ENCODE measurements around the gene CATSPER3.

Gene CATSPER3

GRCh38 chr5:135009736-135010501, 42.2 kb downstream of the CATSPER3 start:
- no peak overlapping the region for H3K27ac ChIP-seq (ENCODE audit: low read depth, low read length)
- no peak overlapping the region for H3K4me3 ChIP-seq (ENCODE audit: low read depth in 1 of 2, low read length in 2 of 2)
- H3K27me3 ChIP-seq (ENCODE audit: control insufficient read depth in 1 of 2, insufficient read depth in 2 of 2, low read length in 2 of 2): no peaks in the 10 kb centered on the region
- H3K36me3 ChIP-seq (ENCODE audit: control insufficient read depth in 1 of 2, insufficient read depth in 2 of 2, low read length in 2 of 2): no peaks in the 10 kb centered on the region
- no peak overlapping the region for H3K9ac ChIP-seq (ENCODE audit: low read depth in 1 of 2, low read length in 2 of 2)
- H3K4me1 ChIP-seq (ENCODE audit: control insufficient read depth in 1 of 2, insufficient read depth in 2 of 2, low read length in 2 of 2): no peaks in the 10 kb centered on the region
- no peaks in the 10 kb centered on the region for H3K9me3 ChIP-seq (ENCODE audit: control insufficient read depth in 1 of 2, low read length in 2 of 2)

GRCh38 chr5:135010502-135011354, 43.0 kb downstream of the CATSPER3 start:
- H3K4me1 ChIP-seq (ENCODE audit: control insufficient read depth in 1 of 2, insufficient read depth in 2 of 2, low read length in 2 of 2): no peaks in the 10 kb centered on the region
- H3K27ac ChIP-seq (ENCODE audit: low read depth, low read length): no peak overlapping the region
- no peaks in the 10 kb centered on the region for H3K9me3 ChIP-seq (ENCODE audit: control insufficient read depth in 1 of 2, low read length in 2 of 2)
- H3K4me3 ChIP-seq (ENCODE audit: low read depth in 1 of 2, low read length in 2 of 2): no peak overlapping the region
- no peaks in the 10 kb centered on the region for H3K36me3 ChIP-seq (ENCODE audit: control insufficient read depth in 1 of 2, insufficient read depth in 2 of 2, low read length in 2 of 2)
- H3K27me3 ChIP-seq (ENCODE audit: control insufficient read depth in 1 of 2, insufficient read depth in 2 of 2, low read length in 2 of 2): no peaks in the 10 kb centered on the region
- no peak overlapping the region for H3K9ac ChIP-seq (ENCODE audit: low read depth in 1 of 2, low read length in 2 of 2)

DNA sequence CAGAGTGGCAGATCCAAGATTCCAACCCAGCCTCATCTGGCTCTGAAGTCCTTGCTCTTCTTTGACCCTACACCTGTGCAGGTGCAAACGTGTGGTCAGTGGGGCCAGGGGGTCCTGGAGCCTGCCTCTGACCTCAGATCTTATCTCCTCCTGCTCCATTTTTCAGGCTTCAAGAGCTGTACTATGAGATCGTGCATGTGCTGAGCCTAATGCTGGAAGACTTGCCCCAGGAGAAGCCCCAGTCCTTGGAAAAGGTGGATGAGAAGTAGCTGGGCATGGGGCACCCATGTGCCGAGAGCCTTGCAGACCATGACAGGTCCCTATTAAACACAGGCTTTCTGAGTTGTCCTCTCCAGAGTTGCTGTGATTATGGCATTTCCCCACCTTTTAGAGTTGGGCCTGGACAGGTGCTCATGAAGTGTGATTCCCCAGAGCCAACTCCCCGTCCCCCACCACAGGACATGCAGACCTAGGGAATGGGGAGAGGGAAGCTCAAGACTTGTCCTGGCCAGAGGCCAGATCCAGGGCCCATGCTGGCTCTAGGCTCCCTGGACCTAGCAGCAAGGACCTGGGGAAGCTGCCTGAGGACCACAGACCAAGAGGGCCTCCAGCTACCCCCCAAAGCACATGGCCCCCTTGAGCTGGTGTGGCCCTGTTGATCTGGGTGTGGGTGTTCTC, 43.8 kb downstream of the CATSPER3 start:
- no peak overlapping the region for H3K4me3 ChIP-seq (ENCODE audit: low read depth in 1 of 2, low read length in 2 of 2)
- no peaks in the 10 kb centered on the region for H3K36me3 ChIP-seq (ENCODE audit: control insufficient read depth in 1 of 2, insufficient read depth in 2 of 2, low read length in 2 of 2)
- no peaks in the 10 kb centered on the region for H3K9me3 ChIP-seq (ENCODE audit: control insufficient read depth in 1 of 2, low read length in 2 of 2)
- H3K4me1 ChIP-seq (ENCODE audit: control insufficient read depth in 1 of 2, insufficient read depth in 2 of 2, low read length in 2 of 2): no peaks in the 10 kb centered on the region
- H3K27ac ChIP-seq (ENCODE audit: low read depth, low read length): no peak overlapping the region
- H3K9ac ChIP-seq (ENCODE audit: low read depth in 1 of 2, low read length in 2 of 2): no peak overlapping the region
- H3K27me3 ChIP-seq (ENCODE audit: control insufficient read depth in 1 of 2, insufficient read depth in 2 of 2, low read length in 2 of 2): no peaks in the 10 kb centered on the region

DNA sequence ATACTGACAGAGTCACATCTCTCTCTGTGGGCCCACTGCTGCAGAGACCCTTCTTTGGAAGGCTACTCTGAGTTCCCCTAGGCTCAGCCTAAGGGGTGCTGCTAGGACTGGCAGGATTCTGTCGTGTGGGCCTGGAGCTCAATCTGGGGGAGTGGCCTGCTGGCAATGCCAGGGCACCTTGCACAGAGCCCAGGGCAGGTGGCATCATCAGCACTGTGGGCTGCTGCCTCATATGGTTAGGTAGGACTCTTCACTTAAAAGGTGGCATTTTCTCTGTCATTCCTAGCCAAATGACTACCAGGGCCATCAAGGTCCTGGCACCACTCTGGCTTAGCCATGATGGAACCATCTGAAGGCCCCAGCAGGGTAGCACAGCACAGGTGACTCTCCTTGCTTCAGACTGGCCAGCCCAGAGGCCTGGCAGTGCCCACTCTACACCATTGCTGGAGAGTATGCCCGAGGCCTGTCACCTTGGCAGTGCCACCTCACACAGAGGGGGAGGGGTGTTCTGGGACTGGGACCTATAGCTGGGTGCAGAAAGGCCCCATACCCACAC, 44.4 kb downstream of the CATSPER3 start:
- H3K4me1 ChIP-seq (ENCODE audit: control insufficient read depth in 1 of 2, insufficient read depth in 2 of 2, low read length in 2 of 2): no peaks in the 10 kb centered on the region
- H3K9ac ChIP-seq (ENCODE audit: low read depth in 1 of 2, low read length in 2 of 2): no peak overlapping the region
- no peak overlapping the region for H3K4me3 ChIP-seq (ENCODE audit: low read depth in 1 of 2, low read length in 2 of 2)
- H3K36me3 ChIP-seq (ENCODE audit: control insufficient read depth in 1 of 2, insufficient read depth in 2 of 2, low read length in 2 of 2): no peaks in the 10 kb centered on the region
- H3K27ac ChIP-seq (ENCODE audit: low read depth, low read length): no peak overlapping the region
- no peaks in the 10 kb centered on the region for H3K9me3 ChIP-seq (ENCODE audit: control insufficient read depth in 1 of 2, low read length in 2 of 2)
- no peaks in the 10 kb centered on the region for H3K27me3 ChIP-seq (ENCODE audit: control insufficient read depth in 1 of 2, insufficient read depth in 2 of 2, low read length in 2 of 2)

GRCh38 chr5:135012951-135013391, 45.3 kb downstream of the CATSPER3 start:
- H3K36me3 ChIP-seq (ENCODE audit: control insufficient read depth in 1 of 2, insufficient read depth in 2 of 2, low read length in 2 of 2): no peaks in the 10 kb centered on the region
- no peaks in the 10 kb centered on the region for H3K27me3 ChIP-seq (ENCODE audit: control insufficient read depth in 1 of 2, insufficient read depth in 2 of 2, low read length in 2 of 2)
- no peak overlapping the region for H3K4me3 ChIP-seq (ENCODE audit: low read depth in 1 of 2, low read length in 2 of 2)
- H3K27ac ChIP-seq (ENCODE audit: low read depth, low read length): no peak overlapping the region
- no peaks in the 10 kb centered on the region for H3K4me1 ChIP-seq (ENCODE audit: control insufficient read depth in 1 of 2, insufficient read depth in 2 of 2, low read length in 2 of 2)
- no peaks in the 10 kb centered on the region for H3K9me3 ChIP-seq (ENCODE audit: control insufficient read depth in 1 of 2, low read length in 2 of 2)
- no peak overlapping the region for H3K9ac ChIP-seq (ENCODE audit: low read depth in 1 of 2, low read length in 2 of 2)

GRCh38 chr5:135013445-135013844, 45.7 kb downstream of the CATSPER3 start:
- Histone ChIP-seq H3K36me3 (ENCODE audit: control insufficient read depth in 1 of 2, insufficient read depth in 2 of 2, low read length in 2 of 2) (no peaks in the 10 kb centered on the region), H3K27me3 (ENCODE audit: control insufficient read depth in 1 of 2, insufficient read depth in 2 of 2, low read length in 2 of 2) (no peaks in the 10 kb centered on the region), H3K4me1 (ENCODE audit: control insufficient read depth in 1 of 2, insufficient read depth in 2 of 2, low read length in 2 of 2) (no peaks in the 10 kb centered on the region), H3K27ac (ENCODE audit: low read depth, low read length) (no peak overlapping the region), H3K4me3 (ENCODE audit: low read depth in 1 of 2, low read length in 2 of 2) (no peak overlapping the region), H3K9ac (ENCODE audit: low read depth in 1 of 2, low read length in 2 of 2) (no peak overlapping the region), H3K9me3 (ENCODE audit: control insufficient read depth in 1 of 2, low read length in 2 of 2) (no peaks in the 10 kb centered on the region)

DNA sequence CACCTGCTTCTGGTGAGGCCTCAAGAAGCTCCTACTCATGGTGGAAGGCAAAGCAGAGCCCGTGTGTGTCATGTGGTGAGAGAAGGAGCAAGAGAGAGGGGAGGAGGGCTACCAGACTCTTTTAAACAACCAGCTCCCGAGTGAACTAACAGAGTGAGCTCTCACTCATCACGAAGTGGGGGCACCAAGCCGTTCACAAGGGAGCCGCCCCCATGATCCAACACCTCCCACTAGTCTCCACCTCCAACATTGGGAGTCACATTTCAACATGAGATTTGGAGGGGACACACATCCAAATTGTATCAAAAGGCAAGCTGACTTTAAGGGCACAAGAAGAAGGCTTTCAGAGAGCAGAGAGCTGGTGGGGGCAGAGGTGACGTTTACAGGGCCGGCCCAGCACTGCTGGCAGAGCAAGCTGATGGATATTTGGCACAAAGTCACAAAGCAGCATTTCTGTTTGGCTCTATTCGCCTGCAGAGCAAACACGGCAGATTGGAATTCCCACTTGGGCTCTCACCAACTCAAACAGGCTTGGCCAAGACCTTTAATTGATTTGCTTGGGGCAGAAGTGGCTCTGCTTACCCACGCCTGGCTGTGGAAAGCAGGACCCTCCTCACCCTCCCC, 46.4 kb downstream of the CATSPER3 start:
- peak overlapping the region in 1 of 2 donors; percentile 19 for H3K4me3 ChIP-seq (ENCODE audit: low read depth in 1 of 2, low read length in 2 of 2)
- no peaks in the 10 kb centered on the region for H3K27me3 ChIP-seq (ENCODE audit: control insufficient read depth in 1 of 2, insufficient read depth in 2 of 2, low read length in 2 of 2)
- no peaks in the 10 kb centered on the region for H3K9me3 ChIP-seq (ENCODE audit: control insufficient read depth in 1 of 2, low read length in 2 of 2)
- H3K4me1 ChIP-seq (ENCODE audit: control insufficient read depth in 1 of 2, insufficient read depth in 2 of 2, low read length in 2 of 2): no peaks in the 10 kb centered on the region
- H3K9ac ChIP-seq (ENCODE audit: low read depth in 1 of 2, low read length in 2 of 2): no peak overlapping the region
- no peak overlapping the region for H3K27ac ChIP-seq (ENCODE audit: low read depth, low read length)
- no peaks in the 10 kb centered on the region for H3K36me3 ChIP-seq (ENCODE audit: control insufficient read depth in 1 of 2, insufficient read depth in 2 of 2, low read length in 2 of 2)

GRCh38 chr5:135015942-135016341, 48.2 kb downstream of the CATSPER3 start:
- no peaks in the 10 kb centered on the region for H3K27me3 ChIP-seq (ENCODE audit: control insufficient read depth in 1 of 2, insufficient read depth in 2 of 2, low read length in 2 of 2)
- no peaks in the 10 kb centered on the region for H3K4me1 ChIP-seq (ENCODE audit: control insufficient read depth in 1 of 2, insufficient read depth in 2 of 2, low read length in 2 of 2)
- H3K9me3 ChIP-seq (ENCODE audit: control insufficient read depth in 1 of 2, low read length in 2 of 2): no peaks in the 10 kb centered on the region
- H3K36me3 ChIP-seq (ENCODE audit: control insufficient read depth in 1 of 2, insufficient read depth in 2 of 2, low read length in 2 of 2): no peaks in the 10 kb centered on the region
- no peak overlapping the region for H3K27ac ChIP-seq (ENCODE audit: low read depth, low read length)
- H3K4me3 ChIP-seq (ENCODE audit: low read depth in 1 of 2, low read length in 2 of 2): no peak overlapping the region
- no peak overlapping the region for H3K9ac ChIP-seq (ENCODE audit: low read depth in 1 of 2, low read length in 2 of 2)

DNA sequence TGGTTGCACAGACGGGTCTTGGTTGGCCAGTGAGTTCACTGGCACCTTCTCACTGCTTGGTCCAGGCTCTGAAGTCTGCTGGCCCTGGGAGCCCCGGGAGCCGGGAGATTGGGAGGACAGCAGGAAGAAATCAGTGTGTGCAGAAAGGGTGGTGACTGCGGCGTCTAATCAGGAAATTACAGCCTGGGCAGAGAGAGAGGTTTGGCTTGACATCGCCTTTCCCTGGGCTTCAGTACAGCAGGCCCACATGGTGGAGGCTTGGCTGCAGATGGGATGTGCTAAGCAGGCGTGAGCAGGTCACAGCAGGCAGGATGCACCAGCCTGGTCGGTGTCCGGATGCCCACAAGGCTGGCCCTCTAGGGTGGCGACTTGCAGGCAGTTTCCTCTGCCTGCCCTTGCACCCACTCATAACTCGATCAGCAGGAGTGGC, 49.2 kb downstream of the CATSPER3 start:
- Histone ChIP-seq H3K9me3 (ENCODE audit: control insufficient read depth in 1 of 2, low read length in 2 of 2) (no peaks in the 10 kb centered on the region), H3K36me3 (ENCODE audit: control insufficient read depth in 1 of 2, insufficient read depth in 2 of 2, low read length in 2 of 2) (no peaks in the 10 kb centered on the region), H3K9ac (ENCODE audit: low read depth in 1 of 2, low read length in 2 of 2) (no peak overlapping the region), H3K4me1 (ENCODE audit: control insufficient read depth in 1 of 2, insufficient read depth in 2 of 2, low read length in 2 of 2) (no peaks in the 10 kb centered on the region), H3K27me3 (ENCODE audit: control insufficient read depth in 1 of 2, insufficient read depth in 2 of 2, low read length in 2 of 2) (no peaks in the 10 kb centered on the region), H3K27ac (ENCODE audit: low read depth, low read length) (no peak overlapping the region), H3K4me3 (ENCODE audit: low read depth in 1 of 2, low read length in 2 of 2) (no peak overlapping the region)

Data from duodenal mucosa (tissue), 2 donors.